ENCODE results near the gene GNGT2.

GRCh38 chr17:49255125-49255524 lies 44.8 kb upstream of the GNGT2 start:
- TF ChIP-seq CTCF (IDR thresholded peaks at IDR 0.05) (no peak), ZFX (IDR thresholded peaks at IDR 0.05; ENCODE audit: borderline replicate concordance) (no peak)

Measured in 22Rv1 (cell line).